ENCODE measurements around the gene STARD7.

DNA sequence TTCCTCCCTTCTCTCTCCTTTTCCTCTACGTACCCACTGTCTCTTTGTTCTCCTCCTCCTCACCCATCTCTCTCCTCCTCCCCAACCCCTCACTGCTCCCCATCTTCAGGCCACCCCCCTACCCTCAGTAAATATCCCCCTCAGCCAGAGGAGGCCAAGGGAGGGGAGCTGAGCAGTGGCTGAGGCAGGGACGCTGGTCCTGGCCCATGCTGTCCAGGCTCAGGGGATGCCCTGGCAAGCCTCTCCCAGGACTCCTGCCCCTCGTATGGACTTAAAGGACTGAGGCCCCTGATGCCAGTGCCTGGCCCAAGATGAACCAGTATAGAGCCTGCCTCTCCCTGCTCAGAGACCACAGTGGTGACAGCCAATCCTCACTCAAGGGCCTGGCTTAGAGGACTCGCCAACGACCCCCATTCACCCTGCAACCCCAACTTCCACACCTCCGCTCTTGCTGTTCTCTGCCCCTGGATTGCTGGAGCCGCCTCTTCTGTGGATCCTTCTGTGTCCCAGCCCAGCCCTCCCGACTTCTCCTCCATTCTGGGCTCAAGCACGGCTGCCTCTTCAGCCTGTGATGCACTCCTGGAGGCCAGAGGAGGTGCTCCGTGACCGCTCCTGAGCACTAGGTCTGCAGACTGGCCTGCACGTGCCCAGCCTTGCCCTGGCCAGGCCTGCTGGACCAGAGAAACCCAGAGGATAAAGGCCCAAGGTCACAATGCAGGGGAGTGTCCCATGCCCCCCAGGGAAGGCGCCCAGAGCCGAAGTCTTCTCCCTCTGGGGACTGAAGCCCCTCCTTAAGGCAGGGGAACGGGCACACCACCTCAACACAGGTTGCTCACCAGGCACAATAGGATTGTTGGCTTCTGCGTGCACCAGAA lies 53.9 kb downstream of the STARD7 start:
- TF ChIP-seq, protein P1, sequence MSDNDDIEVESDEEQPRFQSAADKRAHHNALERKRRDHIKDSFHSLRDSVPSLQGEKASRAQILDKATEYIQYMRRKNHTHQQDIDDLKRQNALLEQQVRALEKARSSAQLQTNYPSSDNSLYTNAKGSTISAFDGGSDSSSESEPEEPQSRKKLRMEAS (IDR thresholded peaks at IDR 0.05), result no peak
- TF ChIP-seq, protein P2, sequence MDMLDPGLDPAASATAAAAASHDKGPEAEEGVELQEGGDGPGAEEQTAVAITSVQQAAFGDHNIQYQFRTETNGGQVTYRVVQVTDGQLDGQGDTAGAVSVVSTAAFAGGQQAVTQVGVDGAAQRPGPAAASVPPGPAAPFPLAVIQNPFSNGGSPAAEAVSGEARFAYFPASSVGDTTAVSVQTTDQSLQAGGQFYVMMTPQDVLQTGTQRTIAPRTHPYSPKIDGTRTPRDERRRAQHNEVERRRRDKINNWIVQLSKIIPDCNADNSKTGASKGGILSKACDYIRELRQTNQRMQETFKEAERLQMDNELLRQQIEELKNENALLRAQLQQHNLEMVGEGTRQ (IDR thresholded peaks at IDR 0.05), result no peak
- TF ChIP-seq JUNB (IDR thresholded peaks at IDR 0.05) (no peak), POLR2A (IDR thresholded peaks at IDR 0.05; ENCODE audit: low read length) (no peak), PHF8 (IDR thresholded peaks at IDR 0.05; ENCODE audit: borderline replicate concordance, low read depth) (no peak), TP53 (CRISPR knock-in tag; IDR thresholded peaks at IDR 0.05) (no peak), JUN (IDR thresholded peaks at IDR 0.05) (no peak), MAZ (IDR thresholded peaks at IDR 0.05; ENCODE audit: borderline replicate concordance, low read depth, low read length) (no peak)
- TF ChIP-seq, protein P3, sequence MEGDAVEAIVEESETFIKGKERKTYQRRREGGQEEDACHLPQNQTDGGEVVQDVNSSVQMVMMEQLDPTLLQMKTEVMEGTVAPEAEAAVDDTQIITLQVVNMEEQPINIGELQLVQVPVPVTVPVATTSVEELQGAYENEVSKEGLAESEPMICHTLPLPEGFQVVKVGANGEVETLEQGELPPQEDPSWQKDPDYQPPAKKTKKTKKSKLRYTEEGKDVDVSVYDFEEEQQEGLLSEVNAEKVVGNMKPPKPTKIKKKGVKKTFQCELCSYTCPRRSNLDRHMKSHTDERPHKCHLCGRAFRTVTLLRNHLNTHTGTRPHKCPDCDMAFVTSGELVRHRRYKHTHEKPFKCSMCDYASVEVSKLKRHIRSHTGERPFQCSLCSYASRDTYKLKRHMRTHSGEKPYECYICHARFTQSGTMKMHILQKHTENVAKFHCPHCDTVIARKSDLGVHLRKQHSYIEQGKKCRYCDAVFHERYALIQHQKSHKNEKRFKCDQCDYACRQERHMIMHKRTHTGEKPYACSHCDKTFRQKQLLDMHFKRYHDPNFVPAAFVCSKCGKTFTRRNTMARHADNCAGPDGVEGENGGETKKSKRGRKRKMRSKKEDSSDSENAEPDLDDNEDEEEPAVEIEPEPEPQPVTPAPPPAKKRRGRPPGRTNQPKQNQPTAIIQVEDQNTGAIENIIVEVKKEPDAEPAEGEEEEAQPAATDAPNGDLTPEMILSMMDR (IDR thresholded peaks at IDR 0.05), result no peak

Data from A549 (cell line).